Stromal cell of bone marrow (primary cell): Measurements from ENCODE around the gene ATP5F1E.
"Not testable (repeated sequence)": the region's sequence is repeated elsewhere in the genome, so short reads cannot be mapped to it uniquely, and the experiment has no call there.

Experiments used
- DNase-seq: peaks from one replicate; pipeline ENCODE4 v3.0.0-alpha.2; 2012; ENCODE audit warnings: low read depth

ATP5F1E gene

DNA sequence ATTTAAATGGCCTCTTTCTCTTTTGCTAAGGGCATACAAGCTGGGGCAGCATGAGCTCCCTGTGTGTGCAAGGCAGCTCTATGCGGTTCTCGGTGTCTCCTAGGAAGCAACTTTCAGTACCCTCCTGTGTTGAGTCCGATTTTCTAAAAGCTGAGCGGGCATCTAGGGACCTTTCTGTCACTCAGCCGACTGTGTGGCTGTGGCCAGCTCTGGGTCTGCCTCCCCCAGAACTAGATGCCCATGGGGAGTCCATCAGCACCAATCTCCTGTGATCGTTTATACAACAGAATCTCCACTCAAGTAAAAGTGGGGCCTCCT, 43.6 kb downstream of the ATP5F1E start:
- no peak for DNase-seq

GRCh38 chr20:58987790-58988564, 44.2 kb downstream of the ATP5F1E start:
- DNase-seq = no peak

DNA sequence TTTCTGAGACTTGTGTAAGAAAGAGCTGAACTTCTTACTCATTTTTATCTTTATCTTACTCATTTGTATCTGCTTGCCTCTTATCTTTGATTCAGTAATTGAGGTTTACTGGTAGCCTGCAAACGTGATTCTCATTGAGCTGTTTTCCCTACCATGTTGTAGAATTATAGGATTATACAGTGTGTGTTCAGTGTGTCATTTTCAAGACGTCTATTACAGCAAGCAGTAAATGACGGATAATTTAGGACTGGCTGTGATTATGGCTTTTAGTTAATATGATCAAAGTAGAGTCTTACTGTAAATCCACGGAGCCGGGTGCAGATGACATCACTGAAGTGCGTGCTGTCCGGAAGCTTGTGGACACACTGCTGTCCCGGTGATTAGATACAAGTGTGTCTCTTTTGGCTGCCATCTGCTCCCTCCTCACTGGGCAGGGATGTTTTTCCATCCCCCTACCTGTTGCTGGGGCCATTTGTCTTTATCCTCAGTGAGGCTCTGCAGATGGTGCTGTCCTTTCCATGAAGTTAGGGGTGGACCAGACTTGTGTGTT, 45.1 kb downstream of the ATP5F1E start:
- DNase-seq = no peak

- no peak for DNase-seq
Observed at GRCh38 chr20:58986286-58986967, 45.7 kb downstream of the ATP5F1E start.

DNA sequence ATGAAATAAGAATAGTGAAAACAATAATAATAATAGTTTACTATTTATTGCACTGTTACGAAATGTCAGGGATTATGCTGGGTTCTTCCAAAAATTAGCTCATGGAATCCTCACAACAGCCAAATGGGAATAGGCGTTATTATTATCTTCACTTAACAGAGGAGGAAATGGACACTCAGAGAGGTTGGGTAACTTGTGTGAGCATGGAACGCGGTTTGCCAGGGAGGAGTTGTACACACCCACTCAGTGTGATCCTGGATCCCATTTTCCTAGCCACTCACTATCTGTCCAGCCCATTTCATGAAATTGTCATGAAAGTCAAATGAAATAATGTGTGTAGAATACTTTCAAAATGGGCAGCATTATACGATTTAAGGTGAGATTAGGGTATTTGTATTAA, 46.5 kb downstream of the ATP5F1E start:
- no peak for DNase-seq

GRCh38 chr20:58984691-58985090, 47.4 kb downstream of the ATP5F1E start:
- DNase-seq = no peak

DNA sequence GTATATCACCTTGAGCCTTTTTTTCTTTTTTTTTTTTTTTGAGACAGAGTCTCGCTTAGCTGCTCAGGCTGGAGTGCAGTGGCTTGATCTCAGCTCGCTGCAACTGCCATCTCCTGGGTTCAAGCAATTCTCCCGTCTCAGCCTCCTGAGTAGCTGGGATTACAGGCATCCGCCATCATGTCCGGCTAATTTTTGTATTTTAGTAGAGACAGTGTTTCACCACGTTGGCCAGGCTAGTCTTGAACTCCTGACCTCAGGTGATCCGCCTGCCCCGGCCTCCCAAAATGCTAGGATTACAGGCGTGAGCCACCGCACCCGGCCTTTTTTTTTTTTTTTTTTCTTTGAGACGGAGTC, 49.0 kb downstream of the ATP5F1E start:
- not testable (repeated sequence) for DNase-seq

GRCh38 chr20:58982406-58983114, 49.6 kb downstream of the ATP5F1E start:
- no peak for DNase-seq

DNA sequence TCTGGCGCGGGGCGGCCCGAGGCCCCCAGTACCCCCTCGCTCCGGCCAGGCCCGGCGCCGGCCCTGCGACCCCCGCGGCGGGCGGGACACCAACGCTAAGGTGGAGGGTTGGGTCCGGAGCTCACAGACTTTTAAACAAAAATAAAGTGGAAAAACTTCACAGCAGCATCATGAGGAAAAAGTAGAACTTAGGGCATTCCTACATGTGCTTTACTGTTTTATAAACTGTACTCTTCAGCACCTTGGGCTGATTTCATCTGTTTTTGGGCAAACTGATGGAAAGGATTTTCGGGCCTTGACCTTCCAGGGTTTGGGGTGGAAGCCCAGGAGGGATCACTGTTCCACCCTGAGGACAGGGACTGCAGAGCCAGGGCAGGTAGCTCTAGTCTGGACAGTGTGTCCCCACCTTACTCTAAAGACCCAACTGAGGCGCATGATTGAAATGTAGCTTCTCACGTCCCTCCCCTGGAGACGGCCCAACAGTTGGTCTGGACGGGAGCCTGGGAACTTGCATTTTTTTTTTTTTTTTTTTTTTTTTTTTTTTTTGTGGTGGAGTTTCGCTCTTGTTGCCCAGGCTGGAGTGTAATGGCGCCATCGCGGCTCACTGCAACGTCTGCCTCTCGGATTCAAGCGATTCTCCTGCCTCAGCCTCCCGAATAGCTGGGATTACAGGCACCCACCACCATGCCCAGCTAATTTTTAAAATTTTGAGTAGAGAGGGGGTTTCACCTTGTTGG, 50.3 kb downstream of the ATP5F1E start:
- DNase-seq = no peak

DNA sequence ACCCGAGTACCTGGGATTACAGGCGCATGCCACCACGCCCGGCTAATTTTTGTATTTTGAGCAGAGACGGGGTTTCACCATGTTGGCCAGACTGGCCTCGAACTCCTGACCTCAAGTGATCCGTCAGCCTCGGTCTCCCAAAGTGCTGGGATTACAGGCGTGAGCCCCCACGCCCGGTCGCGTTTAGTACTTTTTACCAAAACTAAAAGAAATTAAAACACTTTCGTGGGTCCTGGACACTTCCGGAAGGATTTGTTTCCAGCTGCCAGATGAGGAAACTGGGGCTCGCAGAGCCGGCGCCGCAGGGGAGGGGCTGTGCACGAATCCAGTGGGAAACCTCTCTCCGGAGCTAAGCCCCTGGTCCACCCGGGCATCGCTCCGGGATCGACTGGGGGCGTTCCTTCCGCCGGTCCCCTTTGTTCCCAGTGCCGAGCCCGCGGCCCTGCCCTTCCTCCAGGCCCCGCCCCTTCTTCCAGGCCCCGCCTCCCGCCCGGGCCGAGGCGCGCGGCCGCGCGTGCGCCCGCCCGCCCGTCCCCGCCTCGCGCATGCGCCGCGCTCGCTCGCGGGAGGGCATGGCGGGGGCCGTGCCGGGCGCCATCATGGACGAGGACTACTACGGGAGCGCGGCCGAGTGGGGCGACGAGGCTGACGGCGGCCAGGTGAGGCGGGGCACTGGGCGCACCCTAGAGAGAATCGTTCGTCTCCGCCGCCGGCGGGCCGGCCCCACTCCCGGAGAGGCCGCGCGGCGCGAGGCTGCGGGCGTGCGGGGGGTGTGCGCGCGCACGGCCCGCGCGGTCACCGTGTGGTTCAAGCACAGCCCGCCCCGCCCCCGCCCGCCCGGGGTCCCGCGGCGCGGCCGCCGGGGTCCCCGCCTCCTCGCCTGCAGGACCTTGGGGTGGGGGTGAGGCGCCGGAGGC, 51.2 kb downstream of the ATP5F1E start, which contains the start of gene NELFCD:
Gene NELFCD (plus strand): TSS at position 546 of the 917 bp plus-strand sequence. CDS start 54 bp downstream, at position 600.
- peak; percentile 53 for DNase-seq

DNA sequence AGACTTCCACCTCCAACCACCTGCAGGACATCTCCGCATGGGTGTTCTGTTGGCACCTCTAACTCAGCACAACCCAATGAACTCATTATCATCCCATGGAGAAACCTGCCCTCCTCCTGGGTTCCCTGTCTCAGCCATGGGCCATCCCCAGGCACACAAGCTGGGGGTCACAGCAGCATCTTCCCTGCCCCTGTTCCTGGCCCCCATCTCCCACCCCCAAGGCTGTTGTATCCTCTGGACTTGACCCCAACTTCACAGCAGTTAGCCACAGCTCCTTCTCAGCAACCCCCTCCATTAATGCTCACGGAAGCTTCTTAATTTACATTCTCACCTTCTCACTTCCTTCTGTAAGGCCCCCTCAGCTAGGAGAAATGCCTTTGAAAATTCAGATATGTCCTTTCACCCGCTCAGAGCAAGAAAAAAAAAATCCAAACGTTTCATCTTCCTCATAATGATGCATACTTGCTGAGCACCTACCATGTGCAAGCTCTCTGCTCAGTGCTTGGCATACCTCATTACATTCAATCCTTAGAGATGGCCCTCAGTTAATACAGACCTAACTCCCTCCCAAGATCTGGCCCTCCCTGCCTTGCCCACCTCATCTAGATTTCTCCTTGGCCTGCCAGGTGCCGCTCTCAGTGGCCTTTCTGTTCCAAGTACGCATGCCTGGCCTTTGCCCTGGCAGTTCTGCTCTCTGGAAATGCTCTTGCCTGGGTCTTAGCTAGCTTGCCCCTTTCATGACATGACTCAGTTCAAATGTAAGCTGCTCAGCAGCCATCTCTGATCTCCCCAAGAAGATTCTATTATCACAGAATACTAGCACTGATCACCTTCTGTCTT, 53.6 kb downstream of the ATP5F1E start:
- no peak for DNase-seq

DNA sequence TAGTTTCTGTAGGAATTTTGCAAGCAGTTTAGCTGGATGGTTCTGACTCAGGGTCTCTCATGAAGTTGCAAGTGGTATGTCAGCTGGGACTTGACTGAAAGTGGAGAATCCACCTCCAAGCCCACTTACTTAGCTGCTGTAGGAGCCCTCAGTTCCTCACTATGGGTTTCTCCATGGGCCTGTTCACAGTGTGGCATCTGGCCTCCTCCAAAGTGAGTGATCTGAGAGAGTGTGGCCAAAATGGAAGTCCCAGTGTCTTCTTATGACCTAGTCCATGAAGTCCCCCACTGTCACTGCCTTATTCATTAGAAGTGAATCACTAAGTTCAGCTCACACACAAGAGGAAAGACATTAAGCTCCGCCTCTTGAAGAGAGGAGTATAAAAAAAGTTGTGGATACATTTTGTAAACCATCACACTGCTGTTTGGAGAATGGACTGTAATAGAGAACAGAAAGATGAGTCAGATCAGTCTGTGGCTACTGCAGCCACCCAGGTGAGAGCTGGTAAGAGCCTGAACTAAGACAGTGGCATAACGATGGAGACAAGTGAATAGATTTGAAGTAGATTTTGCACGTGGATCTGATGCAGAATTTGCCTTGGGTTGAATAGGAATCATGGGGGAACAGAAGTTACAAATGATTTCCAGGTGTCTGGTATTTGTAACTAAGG, 55.9 kb downstream of the ATP5F1E start:
- no peak for DNase-seq
